MM.1S (cell line): ENCODE measurements around the gene WNT5B.

Source experiments
- DNase-seq: peaks from one replicate; pipeline ENCODE4 v3.0.0-alpha.2; 2015
- H2AFZ ChIP-seq: fragments of 300-600 bp; sonication (generic); 2 replicates; pipeline ENCODE4 v1.6.0; 2016; ENCODE audit warnings: antibody characterized with exemption, low read length
- H3F3A ChIP-seq: fragments of 300-600 bp; sonication (generic); 2 replicates; pipeline ENCODE4 v1.6.1; 2016; ENCODE audit warnings: mild to moderate bottlenecking, antibody characterized with exemption, low read length, moderate library complexity, mixed read lengths; ENCODE audit not compliant: insufficient read depth
- H3K27ac ChIP-seq: fragments of 300-600 bp; sonication (generic); 2 replicates; pipeline ENCODE4 v1.5.1; 2016; ENCODE audit warnings: mild to moderate bottlenecking, low read length
- H3K27me3 ChIP-seq: fragments of 300-600 bp; sonication (generic); replicated peaks from 2 replicates; pipeline ENCODE4 v1.6.0; 2016; ENCODE audit warnings: low read length; ENCODE audit not compliant: insufficient read depth
- H3K36me3 ChIP-seq: fragments of 300-600 bp; sonication (generic); replicated peaks from 2 replicates; pipeline ENCODE4 v1.6.1; 2016; ENCODE audit warnings: mild to moderate bottlenecking, low read length, mixed read lengths; ENCODE audit not compliant: insufficient read depth
- H3K4me1 ChIP-seq: fragments of 300-600 bp; sonication (generic); 2 replicates; pipeline ENCODE4 v1.6.1; 2016; ENCODE audit warnings: low read length, mixed read lengths
- H3K4me2 ChIP-seq: fragments of 300-600 bp; sonication (generic); 2 replicates; pipeline ENCODE4 v1.6.0; 2016; ENCODE audit warnings: low read depth, low read length
- H3K4me3 ChIP-seq: fragments of 300-600 bp; sonication (generic); 2 replicates; pipeline ENCODE4 v1.5.1; 2016; ENCODE audit warnings: low read length, mixed read lengths
- H3K79me2 ChIP-seq: fragments of 300-600 bp; sonication (generic); 2 replicates; pipeline ENCODE4 v1.6.1; 2016; ENCODE audit warnings: mixed run types, low read length, mixed read lengths
- H3K9ac ChIP-seq: fragments of 300-600 bp; sonication (generic); 2 replicates; pipeline ENCODE4 v1.6.1; 2016; ENCODE audit warnings: low read length, mixed read lengths
- H3K9me2 ChIP-seq: fragments of 300-600 bp; sonication (generic); replicated peaks from 2 replicates; pipeline ENCODE4 v1.6.1; 2016; ENCODE audit warnings: mild to moderate bottlenecking, low read length, mixed read lengths; ENCODE audit not compliant: insufficient read depth
- H3K9me3 ChIP-seq: fragments of 300-600 bp; sonication (generic); replicated peaks from 2 replicates; pipeline ENCODE4 v1.6.1; 2016; ENCODE audit warnings: mild to moderate bottlenecking, low read length, mixed read lengths; ENCODE audit not compliant: insufficient read depth
- H4K20me1 ChIP-seq: fragments of 300-600 bp; sonication (generic); 2 replicates; pipeline ENCODE4 v1.6.1; 2016; ENCODE audit warnings: mild to moderate bottlenecking, low read length, moderate library complexity, mixed read lengths; ENCODE audit not compliant: insufficient read depth
- EZH2 ChIP-seq: fragments of 300-600 bp; sonication (generic); optimal IDR thresholded peaks from 2 replicates; pipeline ENCODE3; 2017; ENCODE audit warnings: low read depth, mild to moderate bottlenecking, antibody characterized with exemption, low read length, mixed read lengths
- EZH2phosphoT487 ChIP-seq: fragments of 300-600 bp; sonication (generic); IDR thresholded peaks from 2 replicates; pipeline ENCODE4 v1.6.1; 2018; ENCODE audit warnings: antibody characterized with exemption, low read length
- TF ChIP-seq, protein P1 (sequence below): fragments of 300-600 bp; sonication (generic); IDR thresholded peaks from 2 replicates; pipeline ENCODE4 v1.5.1; 2016; ENCODE audit warnings: antibody characterized with exemption, low read length, mixed read lengths

WNT5B gene

DNA sequence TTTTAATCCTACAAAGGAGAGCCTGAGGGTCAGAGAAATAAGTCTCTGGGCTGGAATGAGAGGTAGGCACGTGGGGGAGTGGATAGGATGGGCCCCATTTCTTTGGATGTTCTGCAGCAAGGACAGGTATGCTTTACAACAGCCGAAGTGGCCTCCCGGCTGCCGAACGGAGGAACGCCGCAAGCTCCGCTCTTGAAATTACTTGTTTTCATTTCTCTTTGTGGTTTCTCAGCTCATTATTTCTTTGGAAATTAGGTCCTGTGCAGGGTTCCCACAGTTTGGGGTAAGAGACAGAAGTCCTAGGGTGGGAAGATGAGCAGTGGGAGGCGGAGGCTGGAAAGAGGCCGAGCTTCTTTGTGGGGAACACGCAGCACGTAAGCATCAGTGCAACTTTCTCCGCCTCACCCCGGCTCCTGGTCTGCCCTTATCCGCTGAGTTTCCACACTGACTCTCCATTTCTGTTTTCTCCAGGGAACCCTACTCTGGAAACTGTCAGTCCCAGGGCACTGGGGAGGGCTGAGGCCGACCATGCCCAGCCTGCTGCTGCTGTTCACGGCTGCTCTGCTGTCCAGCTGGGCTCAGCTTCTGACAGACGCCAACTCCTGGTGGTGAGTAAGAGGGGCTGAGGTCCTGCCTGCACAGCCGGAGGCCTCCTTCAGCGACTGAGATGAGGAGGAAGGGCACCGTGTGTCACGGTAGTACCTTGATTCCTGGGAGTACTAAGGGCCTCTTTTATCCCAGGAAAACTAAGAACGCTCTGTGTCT is 2.0 kb downstream of the WNT5B start:
- no peaks in the 10 kb centered on the region for H3K9me2 ChIP-seq
- H4K20me1 ChIP-seq: no peaks in the 10 kb centered on the region
- TF ChIP-seq EZH2 (no peak), EZH2phosphoT487 (no peak)
- TF ChIP-seq, protein P1, sequence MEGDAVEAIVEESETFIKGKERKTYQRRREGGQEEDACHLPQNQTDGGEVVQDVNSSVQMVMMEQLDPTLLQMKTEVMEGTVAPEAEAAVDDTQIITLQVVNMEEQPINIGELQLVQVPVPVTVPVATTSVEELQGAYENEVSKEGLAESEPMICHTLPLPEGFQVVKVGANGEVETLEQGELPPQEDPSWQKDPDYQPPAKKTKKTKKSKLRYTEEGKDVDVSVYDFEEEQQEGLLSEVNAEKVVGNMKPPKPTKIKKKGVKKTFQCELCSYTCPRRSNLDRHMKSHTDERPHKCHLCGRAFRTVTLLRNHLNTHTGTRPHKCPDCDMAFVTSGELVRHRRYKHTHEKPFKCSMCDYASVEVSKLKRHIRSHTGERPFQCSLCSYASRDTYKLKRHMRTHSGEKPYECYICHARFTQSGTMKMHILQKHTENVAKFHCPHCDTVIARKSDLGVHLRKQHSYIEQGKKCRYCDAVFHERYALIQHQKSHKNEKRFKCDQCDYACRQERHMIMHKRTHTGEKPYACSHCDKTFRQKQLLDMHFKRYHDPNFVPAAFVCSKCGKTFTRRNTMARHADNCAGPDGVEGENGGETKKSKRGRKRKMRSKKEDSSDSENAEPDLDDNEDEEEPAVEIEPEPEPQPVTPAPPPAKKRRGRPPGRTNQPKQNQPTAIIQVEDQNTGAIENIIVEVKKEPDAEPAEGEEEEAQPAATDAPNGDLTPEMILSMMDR: no peak
- H2AFZ ChIP-seq: no peak overlapping the region
- no peaks in the 10 kb centered on the region for H3K4me1 ChIP-seq
- H3K27me3 ChIP-seq: no peaks in the 10 kb centered on the region
- no peak overlapping the region for H3K4me3 ChIP-seq
- no peak for DNase-seq
- H3K9ac ChIP-seq: no peak overlapping the region
- H3F3A ChIP-seq: 0 out of 2 replicates have a peak, but pooled peaks cover 2% of the 10 kb centered on the region
- no peaks in the 10 kb centered on the region for H3K9me3 ChIP-seq
- no peak overlapping the region for H3K4me2 ChIP-seq
- peaks cover 3% of the 10 kb centered on the region for H3K36me3 ChIP-seq
- H3K27ac ChIP-seq: no peak overlapping the region
- H3K79me2 ChIP-seq: peaks cover 23% of the 10 kb centered on the region

- no peaks in the 10 kb centered on the region for H4K20me1 ChIP-seq
- peaks cover 17% of the 10 kb centered on the region for H3K79me2 ChIP-seq
- H3K27me3 ChIP-seq: no peaks in the 10 kb centered on the region
- H3K4me2 ChIP-seq: no peak overlapping the region
- H3K9me2 ChIP-seq: no peaks in the 10 kb centered on the region
- TF ChIP-seq, protein P1: no peak
- TF ChIP-seq EZH2: no peak
- TF ChIP-seq EZH2phosphoT487: no peak
- no peak overlapping the region for H3K9ac ChIP-seq
- no peak overlapping the region for H3K27ac ChIP-seq
- H3K4me1 ChIP-seq: no peaks in the 10 kb centered on the region
- no peak overlapping the region for H3K4me3 ChIP-seq
- DNase-seq: no peak
- no peak overlapping the region for H2AFZ ChIP-seq
- 0 out of 2 replicates have a peak, but pooled peaks cover 2% of the 10 kb centered on the region for H3F3A ChIP-seq
- H3K36me3 ChIP-seq: peaks cover 3% of the 10 kb centered on the region
- H3K9me3 ChIP-seq: no peaks in the 10 kb centered on the region
These were observed 3.7 kb downstream of the WNT5B start for GRCh38 chr12:1632702-1633101.

DNA sequence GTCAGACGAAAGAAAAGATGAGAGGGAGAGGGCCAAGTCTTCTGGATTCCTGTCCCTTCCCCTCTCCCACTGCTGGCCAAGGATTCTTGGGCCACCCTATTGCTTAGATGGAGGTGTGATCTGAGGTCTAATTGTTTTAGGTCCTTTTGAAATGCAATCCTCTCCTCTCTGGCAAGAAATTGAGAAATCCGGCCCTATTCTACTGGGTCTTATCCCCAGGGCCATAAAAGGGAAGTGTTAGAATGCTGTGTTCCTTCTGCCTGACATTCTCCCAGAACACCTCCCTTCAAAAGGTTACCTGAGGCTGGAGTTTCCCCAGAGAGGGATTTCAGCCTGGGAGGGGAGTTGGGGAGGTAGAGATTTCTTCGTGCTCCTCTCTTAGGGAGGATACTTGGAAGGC is 4.4 kb downstream of the WNT5B start:
- TF ChIP-seq EZH2phosphoT487 (no peak), EZH2 (no peak)
- TF ChIP-seq, protein P1: no peak
- peaks cover 3% of the 10 kb centered on the region for H3K36me3 ChIP-seq
- no peak overlapping the region for H3K27ac ChIP-seq
- H3K79me2 ChIP-seq: peaks cover 20% of the 10 kb centered on the region
- H3K9me2 ChIP-seq: no peaks in the 10 kb centered on the region
- no peak overlapping the region for H3K9ac ChIP-seq
- H3K4me2 ChIP-seq: no peak overlapping the region
- H2AFZ ChIP-seq: no peak overlapping the region
- no peaks in the 10 kb centered on the region for H4K20me1 ChIP-seq
- no peaks in the 10 kb centered on the region for H3K27me3 ChIP-seq
- no peaks in the 10 kb centered on the region for H3K9me3 ChIP-seq
- no peak for DNase-seq
- H3F3A ChIP-seq: 0 out of 2 replicates have a peak, but pooled peaks cover 2% of the 10 kb centered on the region
- no peaks in the 10 kb centered on the region for H3K4me1 ChIP-seq
- no peak overlapping the region for H3K4me3 ChIP-seq
